OCI-LY1 (cell line): ENCODE results near the gene VPS37C.

Experiments used
- H2AFZ ChIP-seq: fragments of 200-600 bp; sonication (generic), shearing (Covaris generic); 2 replicates; pipeline ENCODE4 v1.6.0; 2014; ENCODE audit warnings: antibody characterized with exemption, mild to moderate bottlenecking, low read length
- H3F3A ChIP-seq: fragments of 200-600 bp; sonication (generic), shearing (Covaris generic); 2 replicates; pipeline ENCODE4 v1.6.0; 2014; ENCODE audit warnings: mild to moderate bottlenecking, antibody characterized with exemption, low read length, moderate library complexity; ENCODE audit not compliant: insufficient read depth
- H3K27ac ChIP-seq: fragments of 200-600 bp; sonication (generic); 2 replicates; pipeline ENCODE4 v1.5.1; 2014; ENCODE audit warnings: low read length, mixed run types, mild to moderate bottlenecking, low read depth; ENCODE audit not compliant: poor library complexity, severe bottlenecking
- H3K27me3 ChIP-seq: fragments of 200-600 bp; sonication (generic); 2 replicates; pipeline ENCODE4 v1.6.0; 2014; ENCODE audit warnings: antibody characterized with exemption, mild to moderate bottlenecking, low read length, moderate library complexity; ENCODE audit not compliant: insufficient read depth
- H3K36me3 ChIP-seq: fragments of 200-600 bp; sonication (generic); 2 replicates; pipeline ENCODE4 v1.6.1; 2014; ENCODE audit warnings: mild to moderate bottlenecking, antibody characterized with exemption, low read length, moderate library complexity, mixed read lengths; ENCODE audit not compliant: insufficient read depth
- H3K4me1 ChIP-seq: fragments of 200-600 bp; sonication (generic); 2 replicates; pipeline ENCODE4 v1.5.1; 2014; ENCODE audit warnings: mild to moderate bottlenecking, low read length, moderate library complexity; ENCODE audit not compliant: insufficient read depth, severe bottlenecking
- H3K4me2 ChIP-seq: fragments of 200-600 bp; sonication (generic), shearing (Covaris generic); 2 replicates; pipeline ENCODE4 v1.6.1; 2014; ENCODE audit warnings: low read length
- H3K4me3 ChIP-seq: fragments of 200-600 bp; sonication (generic); 2 replicates; pipeline ENCODE4 v1.5.1; 2014; ENCODE audit warnings: low read length, low read depth, mild to moderate bottlenecking, mixed read lengths; ENCODE audit not compliant: poor library complexity, severe bottlenecking
- H3K79me2 ChIP-seq: fragments of 200-600 bp; shearing (Covaris generic); 2 replicates; pipeline ENCODE4 v1.6.1; 2016; ENCODE audit warnings: mixed run types, low read length, mixed read lengths; ENCODE audit not compliant: insufficient read depth
- H3K9ac ChIP-seq: fragments of 200-600 bp; sonication (generic), shearing (Covaris generic); 2 replicates; pipeline ENCODE4 v1.6.1; 2014; ENCODE audit warnings: mild to moderate bottlenecking, low read length, mixed read lengths
- H3K9me2 ChIP-seq: fragments of 200-600 bp; sonication (generic), shearing (Covaris generic); 2 replicates; pipeline ENCODE4 v1.6.1; 2014; ENCODE audit warnings: low read depth, mild to moderate bottlenecking, low read length, mixed read lengths
- H3K9me3 ChIP-seq: fragments of 200-600 bp; shearing (Covaris generic); 2 replicates; pipeline ENCODE4 v1.6.1; 2014; ENCODE audit warnings: low read length, mixed read lengths
- H4K20me1 ChIP-seq: fragments of 200-600 bp; sonication (generic), shearing (Covaris generic); 2 replicates; pipeline ENCODE4 v1.6.0; 2016; ENCODE audit warnings: mild to moderate bottlenecking, low read length; ENCODE audit not compliant: insufficient read depth
- EZH2 ChIP-seq: fragments of 200-600 bp; sonication (generic), shearing (Covaris generic); IDR thresholded peaks from 2 replicates; pipeline ENCODE4 v1.8.0; 2017; ENCODE audit warnings: borderline replicate concordance, mixed run types, mild to moderate bottlenecking, antibody characterized with exemption, low read length, moderate library complexity, mixed read lengths
- TF ChIP-seq, protein P1 (sequence below): fragments of 200-600 bp; sonication (generic), shearing (Covaris generic); IDR thresholded peaks from 2 replicates; pipeline ENCODE4 v1.5.1; 2017; ENCODE audit warnings: mild to moderate bottlenecking, antibody characterized with exemption, low read length, moderate library complexity, mixed read lengths

Gene VPS37C

DNA sequence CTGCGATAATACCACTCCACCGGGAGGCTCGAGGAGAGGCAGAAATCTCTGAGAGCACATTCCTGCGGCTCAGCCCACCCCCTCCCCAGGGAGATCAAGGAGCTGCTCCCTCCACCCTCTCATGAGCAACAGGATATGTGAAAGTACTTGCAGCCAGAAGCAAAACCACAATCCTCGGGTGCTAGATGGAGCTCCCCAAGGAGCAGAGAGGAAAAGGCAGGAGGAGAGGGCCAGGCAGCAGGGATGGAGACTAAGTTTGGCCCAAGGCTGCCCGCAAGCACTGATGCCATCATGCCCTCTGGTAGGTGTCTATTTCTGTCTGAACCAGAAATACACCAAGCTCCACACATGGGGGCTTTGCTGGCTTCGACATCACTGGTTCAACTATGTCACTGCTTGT lies 22.3 kb downstream of the VPS37C start:
- H3K9me2 ChIP-seq = no peaks in the 10 kb centered on the region
- no peaks in the 10 kb centered on the region for H3K27me3 ChIP-seq
- H3K4me1 ChIP-seq = peaks cover 15% of the 10 kb centered on the region
- H3K36me3 ChIP-seq = no peaks in the 10 kb centered on the region
- H3K9ac ChIP-seq = no peak overlapping the region
- no peaks in the 10 kb centered on the region for H3F3A ChIP-seq
- no peak overlapping the region for H3K27ac ChIP-seq
- H3K4me2 ChIP-seq = no peak overlapping the region
- no peak overlapping the region for H2AFZ ChIP-seq
- no peaks in the 10 kb centered on the region for H3K79me2 ChIP-seq
- H4K20me1 ChIP-seq = no peaks in the 10 kb centered on the region
- no peaks in the 10 kb centered on the region for H3K9me3 ChIP-seq
- no peak overlapping the region for H3K4me3 ChIP-seq
- TF ChIP-seq EZH2 = no peak
- TF ChIP-seq, protein P1, sequence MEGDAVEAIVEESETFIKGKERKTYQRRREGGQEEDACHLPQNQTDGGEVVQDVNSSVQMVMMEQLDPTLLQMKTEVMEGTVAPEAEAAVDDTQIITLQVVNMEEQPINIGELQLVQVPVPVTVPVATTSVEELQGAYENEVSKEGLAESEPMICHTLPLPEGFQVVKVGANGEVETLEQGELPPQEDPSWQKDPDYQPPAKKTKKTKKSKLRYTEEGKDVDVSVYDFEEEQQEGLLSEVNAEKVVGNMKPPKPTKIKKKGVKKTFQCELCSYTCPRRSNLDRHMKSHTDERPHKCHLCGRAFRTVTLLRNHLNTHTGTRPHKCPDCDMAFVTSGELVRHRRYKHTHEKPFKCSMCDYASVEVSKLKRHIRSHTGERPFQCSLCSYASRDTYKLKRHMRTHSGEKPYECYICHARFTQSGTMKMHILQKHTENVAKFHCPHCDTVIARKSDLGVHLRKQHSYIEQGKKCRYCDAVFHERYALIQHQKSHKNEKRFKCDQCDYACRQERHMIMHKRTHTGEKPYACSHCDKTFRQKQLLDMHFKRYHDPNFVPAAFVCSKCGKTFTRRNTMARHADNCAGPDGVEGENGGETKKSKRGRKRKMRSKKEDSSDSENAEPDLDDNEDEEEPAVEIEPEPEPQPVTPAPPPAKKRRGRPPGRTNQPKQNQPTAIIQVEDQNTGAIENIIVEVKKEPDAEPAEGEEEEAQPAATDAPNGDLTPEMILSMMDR = no peak

DNA sequence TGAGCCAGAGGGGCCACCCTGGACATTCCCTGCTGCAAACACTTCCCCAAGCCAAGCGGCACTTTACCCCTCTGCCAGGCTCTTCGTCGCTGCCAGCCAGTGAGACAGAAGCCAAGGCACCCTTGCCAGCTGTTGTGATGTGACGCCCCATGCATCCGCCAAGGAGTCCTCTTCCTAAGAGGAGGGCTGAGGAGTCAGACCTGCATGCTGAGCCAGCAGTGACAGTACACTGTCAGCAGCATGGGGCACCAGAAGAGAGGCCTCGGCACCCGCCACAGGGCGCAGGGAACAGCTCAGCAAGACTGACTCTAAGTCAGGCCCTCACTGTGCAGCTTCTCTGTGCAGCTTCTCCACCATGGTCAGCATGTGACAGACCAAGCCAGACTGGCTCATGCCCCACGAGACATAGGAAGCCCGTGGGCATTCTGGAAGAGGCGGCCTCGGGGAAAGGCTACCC lies 26.4 kb downstream of the VPS37C start:
- H3K36me3 ChIP-seq = no peaks in the 10 kb centered on the region
- H3K9ac ChIP-seq = no peak overlapping the region
- no peaks in the 10 kb centered on the region for H3K79me2 ChIP-seq
- no peaks in the 10 kb centered on the region for H3K9me3 ChIP-seq
- H3K27me3 ChIP-seq = no peaks in the 10 kb centered on the region
- TF ChIP-seq, protein P1 = no peak
- no peak for TF ChIP-seq EZH2
- H3K4me2 ChIP-seq = no peak overlapping the region
- no peaks in the 10 kb centered on the region for H4K20me1 ChIP-seq
- no peak overlapping the region for H3K4me3 ChIP-seq
- no peaks in the 10 kb centered on the region for H3F3A ChIP-seq
- peaks cover 4% of the 10 kb centered on the region for H3K4me1 ChIP-seq
- no peaks in the 10 kb centered on the region for H3K9me2 ChIP-seq
- no peak overlapping the region for H2AFZ ChIP-seq
- no peak overlapping the region for H3K27ac ChIP-seq

DNA sequence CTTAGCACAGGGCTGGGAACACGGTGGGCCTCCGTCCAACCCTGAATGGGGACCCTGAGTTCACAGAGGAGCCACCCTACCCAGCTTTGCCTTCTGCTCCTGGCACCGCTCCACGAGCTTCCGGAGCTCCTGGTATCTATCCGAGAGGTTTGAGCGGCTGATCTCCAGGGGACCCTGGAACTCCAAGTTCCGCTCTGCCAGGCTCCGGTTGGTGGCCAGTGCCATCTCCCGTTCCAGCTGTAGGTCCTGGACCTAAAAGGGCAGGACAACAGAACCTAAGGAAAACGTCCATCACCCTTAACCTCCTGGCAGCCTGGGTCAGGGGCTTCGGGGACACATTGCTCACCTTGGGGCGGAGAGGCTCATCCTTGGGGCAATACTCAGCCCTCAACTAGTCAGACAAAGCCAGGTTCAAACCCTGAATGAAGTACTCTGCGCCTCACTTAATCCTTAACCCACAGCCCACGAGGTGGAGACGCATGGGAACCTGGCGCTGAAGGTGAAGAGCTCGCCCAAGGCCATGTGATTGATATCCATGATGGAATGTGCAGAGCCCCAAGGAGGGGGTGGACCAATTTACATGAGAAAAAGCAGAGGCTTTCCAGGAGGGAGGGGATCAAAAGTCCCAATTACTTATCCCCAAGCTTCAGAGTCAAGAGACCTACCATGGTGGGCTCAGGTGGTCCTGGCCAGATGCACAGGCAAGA lies 27.1 kb downstream of the VPS37C start:
- Histone ChIP-seq H3K4me1 (peaks cover 10% of the 10 kb centered on the region), H3K36me3 (no peaks in the 10 kb centered on the region), H3K27me3 (no peaks in the 10 kb centered on the region), H3K9ac (no peak overlapping the region), H3F3A (no peaks in the 10 kb centered on the region), H3K27ac (no peak overlapping the region), H4K20me1 (no peaks in the 10 kb centered on the region), H3K9me2 (no peaks in the 10 kb centered on the region), H3K9me3 (no peaks in the 10 kb centered on the region), H2AFZ (no peak overlapping the region), H3K79me2 (no peaks in the 10 kb centered on the region), H3K4me3 (no peak overlapping the region), H3K4me2 (no peak overlapping the region)
- no peak for TF ChIP-seq EZH2
- TF ChIP-seq, protein P1 = no peak
